GDM1 (cell line): Measurements from ENCODE around the gene YES1.

Experiments used
- DNase-seq: peaks from one replicate; lab custom pipeline; 2025; lab: John Stamatoyannopoulos, UW

Gene YES1

DNA sequence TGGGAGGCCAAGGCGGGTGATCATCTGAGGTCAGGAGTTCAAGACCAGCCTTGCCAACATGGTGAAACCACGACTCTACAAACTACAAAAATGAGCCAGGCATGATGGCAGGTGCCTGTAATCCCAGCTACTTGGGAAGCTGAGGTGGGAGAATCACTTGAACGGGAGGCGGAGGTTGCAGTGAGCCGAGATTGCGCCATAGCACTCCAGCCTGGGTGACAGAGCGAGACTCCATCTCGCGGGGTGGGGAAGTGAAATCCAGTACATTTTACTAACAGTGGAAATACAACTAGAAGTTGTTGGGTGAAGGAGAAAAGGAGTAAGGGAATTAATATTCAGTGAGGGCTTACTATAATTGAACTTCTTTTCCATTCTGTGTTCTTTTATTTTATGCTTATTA is 86.4 kb downstream of the YES1 start:
- no peak for DNase-seq

DNA sequence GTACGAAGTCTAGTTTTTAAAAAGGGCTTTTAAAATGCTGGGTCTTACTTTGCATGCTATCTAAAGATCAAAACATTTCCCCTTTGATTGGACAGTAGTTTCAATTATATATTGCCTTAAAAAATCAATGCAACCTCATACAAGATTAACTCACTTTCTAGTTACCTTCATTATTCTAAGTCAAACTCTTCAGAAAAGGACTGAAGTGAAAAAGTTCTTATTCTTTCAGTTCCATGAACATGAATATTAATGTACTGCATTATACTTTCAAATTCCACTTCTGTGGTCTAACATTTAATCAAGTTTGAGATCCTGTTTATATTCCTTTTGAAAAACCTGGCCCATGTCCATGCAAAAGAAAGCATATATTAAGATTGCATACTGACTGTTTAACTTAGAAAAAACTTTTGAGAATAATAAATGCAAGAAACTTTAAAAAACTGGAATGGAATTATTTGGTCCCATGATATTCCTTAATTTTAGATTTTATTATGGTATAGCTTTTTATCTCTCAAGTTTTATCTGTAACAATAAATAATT is 88.4 kb downstream of the YES1 start:
- no peak for DNase-seq

DNA sequence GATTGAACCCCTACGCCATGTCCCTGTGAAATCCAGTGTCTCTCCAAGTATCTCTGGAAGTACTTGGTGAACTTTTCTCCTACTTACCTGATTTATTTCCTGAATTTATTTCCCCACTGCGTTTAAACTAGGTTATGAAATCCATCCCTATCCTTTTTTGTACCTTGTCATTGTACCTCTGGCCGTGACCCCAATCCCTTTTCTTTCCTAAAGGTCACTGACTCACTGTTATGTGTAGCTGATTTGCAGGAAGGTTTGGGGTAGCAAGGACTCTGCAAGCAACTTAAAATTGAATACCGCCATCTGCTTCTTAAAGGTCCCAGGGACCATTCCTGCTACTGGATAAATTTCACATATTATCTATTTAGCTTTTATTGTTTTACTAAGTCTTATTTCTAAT is 95.0 kb downstream of the YES1 start:
- DNase-seq, result no peak

DNA sequence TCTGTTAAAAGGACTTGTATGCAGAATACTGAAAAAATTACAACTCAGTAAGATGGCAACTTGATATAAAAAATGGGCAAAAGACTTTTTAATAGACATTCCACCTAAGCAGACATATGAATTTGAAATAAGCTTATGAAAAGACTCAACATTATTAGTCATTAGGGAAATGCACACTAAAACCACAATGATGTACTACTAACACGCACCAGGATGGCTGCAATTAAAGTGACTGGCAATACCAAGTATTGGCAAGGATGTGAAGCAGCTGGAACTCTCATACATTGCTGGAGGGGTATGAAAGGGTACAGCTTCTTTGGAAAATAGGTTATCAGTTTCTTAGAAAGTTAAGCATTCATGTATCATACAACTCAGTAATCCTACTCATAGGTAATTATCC is 96.4 kb downstream of the YES1 start:
- no peak for DNase-seq

DNA sequence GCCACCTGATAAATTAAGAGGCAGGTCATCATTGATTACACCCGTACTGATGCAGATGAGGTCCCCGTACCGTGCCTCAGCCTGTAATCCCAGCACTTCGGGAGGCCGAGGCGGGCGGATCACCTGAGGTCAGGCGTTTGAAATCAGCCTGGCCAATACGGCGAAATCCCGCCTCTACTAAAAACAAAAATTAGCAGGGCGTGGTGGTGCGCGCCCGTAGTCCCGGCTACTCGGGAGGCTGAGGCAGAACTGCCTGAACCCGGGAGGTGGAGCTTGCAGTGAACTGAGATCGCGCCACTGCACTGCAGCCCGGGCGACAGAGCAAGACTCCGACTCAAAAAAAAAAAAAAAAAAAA is 98.9 kb downstream of the YES1 start:
- DNase-seq, result no peak

DNA sequence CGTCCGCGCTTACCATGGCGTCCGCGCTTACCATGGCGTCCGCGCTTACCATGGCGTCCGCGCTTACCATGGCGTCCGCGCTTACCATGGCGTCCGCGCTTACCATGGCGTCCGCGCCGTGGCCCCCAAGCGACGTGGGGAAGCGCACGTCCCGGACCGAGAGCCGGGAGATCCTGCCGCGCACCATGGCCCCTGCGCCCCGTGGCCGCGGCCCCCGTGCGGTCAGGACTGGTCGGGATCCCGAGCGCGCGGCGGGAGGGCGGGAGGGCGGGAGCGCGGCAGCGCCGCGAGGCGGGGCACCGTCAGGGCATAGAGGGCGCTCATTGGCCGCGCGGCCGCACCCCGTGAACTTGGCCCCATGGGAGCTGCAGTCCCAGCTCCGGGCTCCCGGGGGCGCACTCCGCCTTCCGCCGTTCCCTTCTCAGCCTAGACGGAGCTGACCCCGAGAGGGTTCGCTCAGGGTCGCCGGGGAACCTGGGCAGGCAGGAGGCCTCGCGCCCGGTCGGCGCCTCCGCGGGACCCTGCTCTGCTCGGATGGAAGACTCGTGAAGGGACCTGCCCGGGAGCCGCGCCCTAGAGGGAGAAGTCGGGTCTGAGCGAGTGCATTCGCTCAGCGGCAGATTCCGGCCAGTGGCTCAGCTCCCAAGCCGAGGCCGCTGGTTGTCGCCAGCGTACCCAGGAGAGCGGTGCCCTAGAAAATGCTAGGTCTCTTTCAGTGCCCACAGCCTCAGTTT is 99.5 kb downstream of the YES1 start, which contains the start of gene ENOSF1:
Gene ENOSF1 (minus strand): TSS at position 230 of the 734 bp plus-strand sequence. CDS start 43 bp downstream, at position 187.
- DNase-seq, result peak; percentile 79

DNA sequence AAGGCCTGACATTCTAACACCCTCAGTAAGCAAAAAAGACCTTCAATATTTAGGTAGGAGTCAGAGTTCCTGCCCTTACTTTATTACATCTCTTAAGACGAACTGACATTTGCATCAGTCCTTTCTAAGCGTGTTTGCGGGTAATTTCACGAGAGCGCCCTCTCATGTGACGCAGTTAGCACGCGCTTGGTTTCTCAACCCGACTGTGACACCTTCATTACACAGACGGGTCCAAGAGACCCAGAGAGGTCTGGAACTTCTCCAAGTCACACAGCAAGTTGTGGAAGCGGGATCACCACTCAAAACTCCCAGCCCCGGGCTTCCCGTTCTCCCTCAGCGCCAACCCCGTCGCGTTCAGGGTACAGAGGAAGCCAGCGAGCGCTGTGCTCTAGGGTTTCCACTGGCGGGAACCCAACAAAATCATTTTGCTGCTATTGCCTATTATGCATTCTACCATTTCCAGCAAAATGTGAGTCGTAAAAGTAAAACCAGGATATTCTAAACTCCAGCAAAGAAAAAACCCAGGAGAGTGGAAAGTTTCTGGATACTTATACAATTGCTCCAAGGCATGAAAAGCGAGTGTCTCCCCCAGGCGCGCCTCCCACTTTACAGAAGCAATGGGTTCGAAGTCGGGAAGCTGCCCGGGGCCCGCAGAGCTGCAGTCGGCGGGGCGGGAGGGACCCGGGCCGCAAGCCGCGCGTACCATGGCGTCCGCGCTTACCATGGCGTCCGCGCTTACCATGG is 100.2 kb downstream of the YES1 start:
- peak; percentile 54 for DNase-seq

DNA sequence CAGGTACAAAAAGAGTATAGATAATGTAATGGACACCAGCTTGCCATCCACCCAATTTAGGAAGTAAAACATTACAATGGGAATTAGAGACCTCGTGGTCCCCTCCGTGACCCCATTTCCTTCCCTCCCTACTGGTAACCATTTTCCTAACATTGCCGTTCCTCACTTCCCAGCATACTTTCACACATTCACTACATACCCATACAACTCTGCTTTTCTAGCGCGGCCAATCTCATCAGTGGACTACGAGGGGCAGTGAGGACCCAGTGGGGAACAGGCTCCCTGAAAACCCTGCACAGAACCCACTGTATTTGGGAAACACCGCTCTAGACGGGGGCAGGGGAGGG is 100.8 kb downstream of the YES1 start:
- DNase-seq, result no peak

DNA sequence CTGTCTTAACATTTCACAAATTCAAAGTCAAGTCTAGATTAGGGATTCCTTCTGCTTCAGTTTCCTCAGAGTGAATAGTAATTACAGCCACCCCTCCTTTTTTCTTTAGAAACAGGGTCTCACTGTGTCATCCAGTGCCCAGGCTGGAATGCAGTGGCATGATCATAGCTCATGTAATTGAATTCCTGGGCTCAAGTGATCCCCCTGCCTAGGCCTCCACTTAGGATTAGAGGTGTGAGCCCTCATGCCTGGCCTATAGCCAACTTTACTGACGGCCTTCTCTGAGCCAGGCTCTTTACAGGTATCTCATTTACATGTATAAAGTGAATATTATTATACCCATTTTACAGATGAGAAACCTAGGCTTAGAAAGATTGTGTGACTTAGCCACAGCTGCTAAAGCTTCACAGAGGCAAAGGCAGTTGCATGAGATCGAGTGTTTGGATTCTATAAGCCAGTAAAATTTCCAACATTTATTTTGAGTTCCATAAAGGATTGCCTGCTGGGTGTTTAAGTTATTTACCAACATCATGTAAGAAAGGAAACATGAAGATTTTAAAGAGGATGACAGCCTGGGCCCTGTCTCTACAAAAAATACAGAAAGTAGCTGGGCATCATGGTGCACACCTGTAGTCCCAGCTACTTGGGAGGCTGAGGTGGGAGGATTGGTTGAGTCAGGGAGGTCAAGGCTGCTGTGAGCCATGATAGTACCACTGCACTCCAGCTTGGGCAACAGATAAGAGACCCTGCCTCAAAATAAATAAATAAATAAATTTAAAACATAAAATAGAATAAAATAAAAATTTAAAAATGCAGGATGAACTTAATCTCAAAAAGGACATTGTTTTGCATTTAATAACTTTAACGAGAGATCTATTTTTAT is 101.4 kb downstream of the YES1 start:
- no peak for DNase-seq

DNA sequence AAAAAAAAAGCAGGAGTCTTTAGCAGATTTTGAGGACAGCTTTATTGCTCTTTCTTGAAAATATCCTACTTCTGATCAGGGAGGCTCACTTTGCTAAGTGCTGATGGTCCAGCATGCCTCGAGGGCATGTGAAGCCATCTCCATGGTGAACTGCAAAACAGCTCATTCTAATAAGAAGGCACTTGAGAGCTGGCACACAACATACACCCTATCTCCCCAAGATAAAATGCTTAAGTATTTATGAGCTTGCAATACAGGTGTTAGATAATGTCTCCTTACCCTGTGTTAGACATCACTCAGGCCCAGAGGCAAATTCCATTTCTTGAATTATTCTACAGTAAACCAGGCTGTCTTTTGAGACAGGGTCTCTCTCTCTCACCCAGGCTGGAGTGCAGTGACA is 102.3 kb downstream of the YES1 start:
- DNase-seq, result no peak

DNA sequence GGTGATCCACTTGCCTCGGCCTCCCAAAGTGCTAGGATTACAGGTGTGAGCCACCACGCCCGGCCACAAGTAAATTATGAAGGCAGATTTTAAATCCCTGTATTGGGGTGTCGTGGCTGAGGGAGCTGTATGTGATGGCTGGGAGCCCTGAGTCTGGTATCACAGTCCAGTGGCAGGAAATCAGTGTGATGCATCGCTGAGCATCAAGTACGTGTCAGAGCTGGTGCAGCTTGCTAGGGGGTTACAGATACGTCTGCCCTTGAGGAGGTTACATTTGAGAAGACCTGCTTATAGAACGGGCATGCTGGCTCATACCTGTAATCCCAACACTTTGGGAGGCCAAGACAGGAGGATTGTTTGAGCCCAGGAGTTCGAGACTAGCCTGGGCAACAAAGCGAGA is 103.9 kb downstream of the YES1 start:
- no peak for DNase-seq

DNA sequence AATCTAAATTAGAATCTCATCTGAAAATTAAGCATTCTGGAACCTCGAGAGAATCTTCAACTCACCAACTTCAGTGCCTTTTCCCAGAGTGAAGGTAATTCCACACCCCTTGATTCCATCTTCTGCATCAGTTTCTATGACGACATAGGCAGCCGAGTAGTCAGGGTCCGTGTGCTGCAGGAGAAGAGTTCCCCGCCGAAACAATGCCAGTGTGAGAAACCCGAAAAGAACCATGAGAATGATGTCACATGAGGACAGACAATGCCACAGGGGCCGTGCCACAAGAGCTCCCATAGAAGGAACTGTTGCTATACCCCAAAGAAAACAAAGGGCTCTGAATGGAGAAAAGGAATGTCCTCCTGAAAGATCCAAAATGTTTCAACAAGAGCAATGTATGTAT is 105.6 kb downstream of the YES1 start:
- DNase-seq, result no peak

DNA sequence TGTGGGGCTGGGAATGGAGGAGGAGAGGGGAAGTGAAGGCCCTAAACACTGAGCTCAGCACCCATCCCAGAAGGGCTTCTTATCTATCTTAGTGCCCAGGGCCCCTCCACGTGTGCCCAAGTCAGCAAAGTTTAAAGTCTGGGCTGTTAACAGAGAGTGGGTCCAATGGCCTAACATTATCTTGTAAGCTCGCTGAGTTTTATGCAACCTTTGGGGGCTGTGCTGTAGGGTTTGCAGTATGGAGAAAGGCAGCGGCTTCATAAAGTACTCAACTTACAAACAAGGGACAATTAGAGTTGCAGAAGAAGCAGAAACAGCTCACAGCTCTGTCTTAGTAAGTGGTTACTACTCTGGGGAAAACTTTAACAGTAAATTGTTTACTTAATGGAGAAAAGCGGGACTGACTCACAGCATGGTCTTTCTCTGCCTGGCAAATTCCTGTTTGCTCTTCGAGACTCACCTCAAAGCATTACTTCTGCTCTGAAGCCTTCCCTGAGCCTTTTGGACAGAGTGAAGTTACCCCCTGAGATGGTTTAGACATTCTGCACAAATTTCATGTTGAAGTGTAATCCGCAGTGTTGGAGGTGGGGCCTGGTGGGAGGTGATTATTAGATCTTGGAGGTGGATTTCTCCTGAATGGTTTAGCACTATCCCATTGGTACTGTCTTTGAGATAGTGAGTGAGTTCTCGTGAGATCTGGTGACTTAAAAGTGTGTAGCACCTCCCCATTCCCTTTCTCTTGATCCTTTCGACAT is 108.7 kb downstream of the YES1 start:
- no peak for DNase-seq

DNA sequence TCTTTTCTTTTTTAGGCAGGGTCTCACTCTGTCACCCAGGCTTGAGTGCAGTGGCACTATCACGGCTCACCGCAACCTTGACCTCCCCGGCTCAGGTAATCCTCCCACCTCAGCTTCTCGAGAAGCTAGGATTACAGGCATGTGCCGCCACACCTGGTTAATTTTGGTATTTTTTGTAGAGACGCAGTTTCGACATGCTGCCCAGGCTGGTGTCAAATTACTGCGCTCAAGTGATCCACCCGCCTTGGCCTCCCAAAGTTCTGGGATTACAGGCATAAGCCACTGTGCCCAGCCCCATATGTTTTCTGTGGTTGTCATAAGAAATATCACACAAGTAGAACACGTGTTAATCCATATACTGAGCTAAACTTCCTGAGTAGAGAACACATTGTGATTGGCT is 114.2 kb downstream of the YES1 start:
- DNase-seq, result no peak

DNA sequence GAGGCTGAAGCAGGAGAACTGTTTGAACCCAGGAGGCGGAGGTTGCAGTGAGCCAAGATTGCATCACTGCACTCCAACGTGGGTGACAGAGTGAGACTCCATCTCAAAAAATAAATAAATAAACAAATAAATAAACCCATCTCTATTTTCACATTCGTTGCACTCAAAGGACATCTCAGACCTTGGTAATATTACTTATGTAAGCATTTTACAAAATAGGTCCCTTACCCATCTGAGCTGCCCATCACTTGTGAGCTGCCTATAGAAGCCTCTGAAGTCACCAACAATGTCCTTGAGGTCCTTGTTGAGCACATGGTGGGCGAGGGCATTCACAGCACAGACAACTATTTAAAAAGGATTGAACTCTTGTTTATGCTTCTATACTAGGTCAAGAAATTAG is 115.0 kb downstream of the YES1 start:
- DNase-seq, result no peak

DNA sequence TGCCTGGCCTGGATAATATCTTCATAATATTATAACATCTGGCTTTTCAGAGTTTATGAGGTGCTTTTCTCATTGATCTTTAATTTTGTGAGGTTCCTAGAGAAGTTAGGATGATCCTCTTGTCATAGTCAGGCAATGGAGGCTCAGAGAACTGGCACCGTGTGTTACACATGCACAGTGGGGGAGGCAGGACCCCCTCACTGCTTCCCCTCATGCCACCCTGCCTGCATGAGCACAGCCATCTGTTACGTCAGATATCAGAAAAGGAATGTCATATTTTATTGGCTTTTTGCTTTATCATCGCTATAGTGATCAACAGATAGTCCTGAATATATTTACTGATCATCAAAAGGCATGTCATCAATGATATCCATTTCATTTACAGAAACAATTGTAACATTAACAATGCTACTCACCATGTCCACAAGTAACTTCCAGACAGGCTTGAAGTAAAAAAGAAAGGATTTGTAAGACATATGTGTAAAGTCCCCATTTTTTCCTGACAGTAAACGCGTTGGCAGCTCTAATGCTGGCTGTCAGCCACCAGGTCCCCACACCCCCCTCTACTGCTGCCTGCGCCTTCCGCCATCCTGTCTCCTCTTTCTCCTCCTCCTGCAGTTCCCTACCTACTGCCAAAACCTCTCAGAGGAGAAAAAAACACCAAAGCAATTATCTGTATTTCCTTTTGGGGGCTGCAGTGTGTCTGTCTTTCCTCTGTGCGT is 118.4 kb downstream of the YES1 start:
- DNase-seq, result no peak

DNA sequence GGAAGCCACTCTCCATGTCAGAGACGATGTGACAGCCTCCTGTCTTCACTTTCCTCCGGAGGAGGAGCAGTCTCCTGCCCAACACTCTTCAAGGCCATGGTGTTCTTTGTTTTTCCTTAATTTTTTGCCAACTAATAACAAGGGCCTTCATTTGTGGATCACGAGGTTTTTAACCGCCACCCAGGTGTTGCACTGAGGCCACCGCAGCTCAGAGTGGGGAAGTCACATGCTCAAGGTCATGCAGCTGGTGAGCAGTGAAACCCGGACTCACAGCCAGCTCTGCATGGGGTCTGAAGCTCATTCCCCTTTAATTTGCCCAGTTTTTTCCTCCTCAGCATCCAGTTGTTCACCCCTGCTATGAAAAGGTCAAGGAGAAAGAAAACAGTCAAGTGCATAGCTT is 119.2 kb downstream of the YES1 start:
- no peak for DNase-seq

DNA sequence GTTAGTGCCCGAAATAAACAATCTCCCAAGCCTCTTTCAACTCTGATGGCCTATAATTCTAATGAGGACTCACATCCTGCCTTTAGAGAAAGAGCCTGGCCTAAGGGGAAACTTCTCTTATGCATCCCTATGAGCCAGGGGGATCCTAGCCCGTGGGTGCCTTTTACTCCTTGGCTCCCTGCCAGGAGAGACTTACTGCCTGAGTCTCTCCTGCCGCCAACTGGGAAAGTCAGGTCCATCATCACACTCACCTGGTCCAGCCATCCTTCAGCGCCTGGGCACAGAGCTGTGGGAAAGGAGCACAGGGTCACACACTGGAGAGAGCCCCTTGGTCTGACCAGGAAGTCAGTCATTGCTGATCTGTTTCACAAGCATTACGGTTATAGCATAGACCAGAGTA is 123.7 kb downstream of the YES1 start:
- DNase-seq, result no peak

DNA sequence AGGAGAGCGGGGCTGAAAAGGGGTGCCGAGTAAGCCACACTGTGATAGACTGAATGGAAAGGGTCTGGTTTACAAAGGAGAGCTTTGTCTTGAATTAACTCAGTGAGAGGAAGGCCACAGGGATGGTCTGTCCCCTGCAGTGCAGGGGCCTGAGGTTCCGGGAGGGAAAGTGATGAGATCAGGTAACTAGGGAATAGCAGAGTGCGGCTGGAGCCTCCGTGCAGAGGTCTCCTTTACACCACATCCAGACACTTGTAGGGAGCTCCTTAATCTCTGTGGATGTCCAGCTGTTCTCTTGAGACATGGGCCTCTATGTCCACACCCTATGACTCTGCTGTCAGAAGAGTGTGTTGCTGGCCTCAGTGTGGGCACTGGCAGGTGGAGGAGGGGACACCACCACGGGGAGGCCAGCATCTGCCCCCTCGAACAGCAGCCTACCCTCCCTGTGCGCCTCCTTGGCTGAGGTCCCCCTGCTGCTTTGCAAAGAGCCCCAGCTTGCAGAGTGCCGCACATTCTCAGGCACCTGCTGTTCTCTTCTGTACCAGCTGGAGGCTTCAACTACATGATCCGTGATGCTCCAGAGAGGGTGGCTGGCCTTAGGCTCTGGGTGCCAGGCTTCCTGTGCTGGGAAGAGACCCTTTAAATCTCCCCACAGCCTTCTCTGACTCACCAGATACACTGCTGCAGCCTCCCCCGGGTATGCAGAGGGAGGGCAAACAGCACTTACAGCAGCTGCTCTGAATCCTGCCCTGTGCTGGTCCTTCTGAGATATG is 125.5 kb downstream of the YES1 start:
- no peak for DNase-seq

DNA sequence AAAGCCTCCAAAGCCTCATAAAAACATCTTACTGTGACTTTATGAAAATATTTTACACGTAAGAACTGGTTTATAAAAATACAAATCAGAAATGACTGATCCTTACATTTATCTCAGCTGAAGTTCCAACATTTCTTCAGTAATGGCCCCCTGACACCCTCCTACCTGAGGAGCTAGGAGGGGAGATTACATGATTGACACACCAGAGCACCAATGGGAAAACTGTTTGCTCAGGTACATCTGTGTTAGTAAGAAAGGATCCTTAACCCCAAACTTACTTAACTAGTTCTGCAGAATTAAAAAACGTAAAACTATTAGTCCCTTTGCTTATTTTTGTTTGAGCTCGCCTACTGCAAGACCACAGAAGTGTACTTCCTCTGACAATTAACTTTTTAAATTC is 126.6 kb downstream of the YES1 start:
- no peak for DNase-seq
